Mononuclear cell (primary cell): ENCODE results near the gene PXK. TPM values are rescaled to one million over a fixed set of nuclear protein-coding genes. Genes with fewer than 3 reads are reported as not detected.

Source experiments
- H3K27me3 ChIP-seq: 2 replicates; pipeline ENCODE4 v1.6.0; 2011; ENCODE audit warnings: low read length, control low read depth; ENCODE audit not compliant: insufficient read depth
- H3K4me1 ChIP-seq: 2 replicates; pipeline ENCODE4 v1.5.1; 2011; ENCODE audit warnings: mild to moderate bottlenecking, low read length, control low read depth; ENCODE audit not compliant: insufficient read depth
- H3K4me3 ChIP-seq: 2 replicates; pipeline ENCODE4 v1.5.1; 2011; ENCODE audit warnings: mild to moderate bottlenecking, low read length, moderate library complexity
- H3K9me3 ChIP-seq: 2 replicates; pipeline ENCODE4 v1.5.1; 2011; ENCODE audit warnings: low read depth, mild to moderate bottlenecking, control low read depth, low read length
- total RNA-seq: library from RNA; depleted of rRNA; stranded (reverse); fragments of >200 nt; gene quantifications from one replicate; pipeline ENCODE4 v1.2.3, GENCODE V29; 2012

Gene PXK
- total RNA-seq, 1 donor, result 50.7 TPM

- Histone ChIP-seq H3K9me3 (no peaks in the 10 kb centered on the region), H3K27me3 (no peaks in the 10 kb centered on the region), H3K4me1 (no peaks in the 10 kb centered on the region), H3K4me3 (no peak overlapping the region)
Measured at GRCh38 chr3:58377168-58377567, 44.5 kb downstream of the PXK start.

- H3K4me1 ChIP-seq, result no peaks in the 10 kb centered on the region
- no peaks in the 10 kb centered on the region for H3K27me3 ChIP-seq
- no peak overlapping the region for H3K4me3 ChIP-seq
- H3K9me3 ChIP-seq, result no peaks in the 10 kb centered on the region
Measured at GRCh38 chr3:58377750-58378149, 45.1 kb downstream of the PXK start.

GRCh38 chr3:58379351-58380073 is 46.8 kb downstream of the PXK start:
- Histone ChIP-seq H3K27me3 (no peaks in the 10 kb centered on the region), H3K9me3 (no peaks in the 10 kb centered on the region), H3K4me1 (no peaks in the 10 kb centered on the region), H3K4me3 (no peak overlapping the region)

GRCh38 chr3:58383476-58383875 is 50.8 kb downstream of the PXK start:
- H3K4me3 ChIP-seq, result no peak overlapping the region
- no peaks in the 10 kb centered on the region for H3K9me3 ChIP-seq
- H3K27me3 ChIP-seq, result no peaks in the 10 kb centered on the region
- H3K4me1 ChIP-seq, result no peaks in the 10 kb centered on the region

GRCh38 chr3:58383904-58384303 is 51.2 kb downstream of the PXK start:
- Histone ChIP-seq H3K4me3 (no peak overlapping the region), H3K4me1 (peaks cover 4% of the 10 kb centered on the region), H3K9me3 (no peaks in the 10 kb centered on the region)

GRCh38 chr3:58384381-58385090 is 51.8 kb downstream of the PXK start:
- Histone ChIP-seq H3K27me3 (no peaks in the 10 kb centered on the region), H3K4me1 (peaks cover 5% of the 10 kb centered on the region), H3K9me3 (no peaks in the 10 kb centered on the region), H3K4me3 (no peak overlapping the region)

More at GRCh38 chr3:58383904-58384303, 51.2 kb downstream of the PXK start:
- no peaks in the 10 kb centered on the region for H3K27me3 ChIP-seq

GRCh38 chr3:58386626-58387365 is 54.1 kb downstream of the PXK start:
- Histone ChIP-seq H3K27me3 (no peaks in the 10 kb centered on the region), H3K4me1 (peaks cover 5% of the 10 kb centered on the region), H3K9me3 (no peaks in the 10 kb centered on the region), H3K4me3 (no peak overlapping the region)

- Histone ChIP-seq H3K4me1 (peaks cover 5% of the 10 kb centered on the region), H3K27me3 (no peaks in the 10 kb centered on the region), H3K4me3 (no peak overlapping the region), H3K9me3 (no peaks in the 10 kb centered on the region)
Measured at GRCh38 chr3:58387650-58388546, 55.2 kb downstream of the PXK start.

GRCh38 chr3:58388550-58389091 is 55.9 kb downstream of the PXK start:
- no peak overlapping the region for H3K4me3 ChIP-seq
- no peaks in the 10 kb centered on the region for H3K27me3 ChIP-seq
- H3K9me3 ChIP-seq, result no peaks in the 10 kb centered on the region
- H3K4me1 ChIP-seq, result peaks cover 5% of the 10 kb centered on the region

- no peaks in the 10 kb centered on the region for H3K27me3 ChIP-seq
- H3K4me3 ChIP-seq, result no peak overlapping the region
- H3K9me3 ChIP-seq, result no peaks in the 10 kb centered on the region
- peaks cover 5% of the 10 kb centered on the region for H3K4me1 ChIP-seq
Measured at GRCh38 chr3:58391156-58391865, 58.6 kb downstream of the PXK start.

GRCh38 chr3:58392181-58392580 is 59.5 kb downstream of the PXK start:
- no peaks in the 10 kb centered on the region for H3K9me3 ChIP-seq
- H3K4me1 ChIP-seq, result peaks cover 5% of the 10 kb centered on the region
- no peak overlapping the region for H3K4me3 ChIP-seq
- H3K27me3 ChIP-seq, result no peaks in the 10 kb centered on the region

GRCh38 chr3:58394339-58394738 is 61.6 kb downstream of the PXK start:
- no peak overlapping the region for H3K4me3 ChIP-seq
- no peaks in the 10 kb centered on the region for H3K4me1 ChIP-seq
- no peaks in the 10 kb centered on the region for H3K9me3 ChIP-seq
- H3K27me3 ChIP-seq, result no peaks in the 10 kb centered on the region

GRCh38 chr3:58398669-58399333 is 66.1 kb downstream of the PXK start:
- Histone ChIP-seq H3K4me1 (no peaks in the 10 kb centered on the region), H3K9me3 (no peaks in the 10 kb centered on the region)

More at GRCh38 chr3:58398669-58399333, 66.1 kb downstream of the PXK start:
- no peak overlapping the region for H3K4me3 ChIP-seq
- H3K27me3 ChIP-seq, result no peaks in the 10 kb centered on the region
